ENCODE results near the gene XAB2. TPM values are rescaled to one million over a fixed set of nuclear protein-coding genes. Genes with fewer than 3 reads are reported as not detected.
"Not testable (repeated sequence)": the region's sequence is repeated elsewhere in the genome, so short reads cannot be mapped to it uniquely, and the experiment has no call there.

The XAB2 gene
- total RNA-seq, 1 donor from 2014 or later: 46.5 TPM

GRCh38 chr19:7644550-7644877 lies 15.2 kb upstream of the XAB2 start:
- no peaks in the 10 kb centered on the region for H3K36me3 Mint-ChIP-seq
- DNase-seq (ENCODE audit: extremely low spot score, unreplicated experiment): no peak
- no peak overlapping the region for H3K4me3 Mint-ChIP-seq
- no peaks in the 10 kb centered on the region for H3K9me3 Mint-ChIP-seq
- no peaks in the 10 kb centered on the region for H3K27me3 Mint-ChIP-seq
- H3K27ac Mint-ChIP-seq: no peak overlapping the region
- no peaks in the 10 kb centered on the region for H3K4me1 Mint-ChIP-seq (ENCODE audit: unreplicated experiment)
- no peak for TF ChIP-seq CTCF (conservative IDR thresholded peaks at IDR 0.05)

GRCh38 chr19:7643629-7644549 lies 14.5 kb upstream of the XAB2 start:
- H3K27me3 Mint-ChIP-seq; H3K9me3 Mint-ChIP-seq; H3K4me3 Mint-ChIP-seq; DNase-seq (ENCODE audit: extremely low spot score, unreplicated experiment); H3K27ac Mint-ChIP-seq; H3K4me1 Mint-ChIP-seq (ENCODE audit: unreplicated experiment); H3K36me3 Mint-ChIP-seq: not testable (repeated sequence)

GRCh38 chr19:7643031-7643415 lies 13.7 kb upstream of the XAB2 start:
- no peaks in the 10 kb centered on the region for H3K9me3 Mint-ChIP-seq
- H3K27me3 Mint-ChIP-seq: peaks cover 4% of the 10 kb centered on the region
- no peaks in the 10 kb centered on the region for H3K4me1 Mint-ChIP-seq (ENCODE audit: unreplicated experiment)
- no peaks in the 10 kb centered on the region for H3K36me3 Mint-ChIP-seq
- H3K27ac Mint-ChIP-seq: no peak overlapping the region
- TF ChIP-seq CTCF (conservative IDR thresholded peaks at IDR 0.05): no peak
- H3K4me3 Mint-ChIP-seq: no peak overlapping the region
- DNase-seq (ENCODE audit: extremely low spot score, unreplicated experiment): no peak

- Mint-ChIP-seq H3K27ac (no peak overlapping the region), H3K36me3 (no peaks in the 10 kb centered on the region), H3K4me3 (no peak overlapping the region)
Measured at GRCh38 chr19:7642295-7643030, 13.1 kb upstream of the XAB2 start.

GRCh38 chr19:7641290-7642276 lies 12.2 kb upstream of the XAB2 start:
- H3K36me3 Mint-ChIP-seq: no peaks in the 10 kb centered on the region
- H3K27me3 Mint-ChIP-seq: peaks cover 10% of the 10 kb centered on the region
- no peak for TF ChIP-seq CTCF (conservative IDR thresholded peaks at IDR 0.05)
- H3K27ac Mint-ChIP-seq: no peak overlapping the region
- DNase-seq (ENCODE audit: extremely low spot score, unreplicated experiment): no peak
- no peaks in the 10 kb centered on the region for H3K4me1 Mint-ChIP-seq (ENCODE audit: unreplicated experiment)
- no peak overlapping the region for H3K4me3 Mint-ChIP-seq
- H3K9me3 Mint-ChIP-seq: no peaks in the 10 kb centered on the region

More at GRCh38 chr19:7642295-7643030, 13.1 kb upstream of the XAB2 start:
- no peak for TF ChIP-seq CTCF (conservative IDR thresholded peaks at IDR 0.05)
- DNase-seq (ENCODE audit: extremely low spot score, unreplicated experiment): no peak
- Mint-ChIP-seq H3K4me1 (ENCODE audit: unreplicated experiment) (no peaks in the 10 kb centered on the region), H3K27me3 (peaks cover 9% of the 10 kb centered on the region), H3K9me3 (no peaks in the 10 kb centered on the region)
